A549 treated with AZD9567 at 1 μM for 4 hours (cell line): Measurements from ENCODE around the gene FAM20B. TPM values are rescaled to one million over a fixed set of nuclear protein-coding genes. Genes with fewer than 3 reads are reported as not detected.

Source experiments
- total RNA-seq: library from RNA; stranded (reverse); fragments of 200-300 nt; extraction: Qiagen RNA extraction; gene quantifications from 5 replicates; pipeline ENCODE4 v1.2.3, GENCODE V29; 2022; ENCODE audit not compliant: insufficient read depth

FAM20B gene, protein sequence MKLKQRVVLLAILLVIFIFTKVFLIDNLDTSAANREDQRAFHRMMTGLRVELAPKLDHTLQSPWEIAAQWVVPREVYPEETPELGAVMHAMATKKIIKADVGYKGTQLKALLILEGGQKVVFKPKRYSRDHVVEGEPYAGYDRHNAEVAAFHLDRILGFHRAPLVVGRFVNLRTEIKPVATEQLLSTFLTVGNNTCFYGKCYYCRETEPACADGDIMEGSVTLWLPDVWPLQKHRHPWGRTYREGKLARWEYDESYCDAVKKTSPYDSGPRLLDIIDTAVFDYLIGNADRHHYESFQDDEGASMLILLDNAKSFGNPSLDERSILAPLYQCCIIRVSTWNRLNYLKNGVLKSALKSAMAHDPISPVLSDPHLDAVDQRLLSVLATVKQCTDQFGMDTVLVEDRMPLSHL
- 15.5 to 19.4 TPM (median 16.7 TPM) in 5 replicates for total RNA-seq

GRCh38 chr1:179025125-179025974, at the start of gene FAM20B:
Gene FAM20B, plus strand, starts transcription at chr1:179025894. Its CDS starts 17,954 bp downstream, at chr1:179043848.

GRCh38 chr1:179081687-179082332, 56.1 kb downstream of the FAM20B start, which contains the start of gene TOR3A:
Gene TOR3A, plus strand, starts transcription at chr1:179082070. Its CDS starts 59 bp downstream, at chr1:179082129.

Other genes starting within 250 kb of the FAM20B start
- gene ANGPTL1, start 154.8 kb upstream of the FAM20B start, total RNA-seq, result 0.03 to 0.11 TPM in 2 of 5 replicates, not detected in the others
- gene TOR3A, start 56.2 kb downstream of the FAM20B start, total RNA-seq, result 23.2 to 42.9 TPM (median 41.8 TPM) in 5 replicates
- gene ABL2, start 203.8 kb downstream of the FAM20B start, total RNA-seq, result 15.4 to 18.7 TPM (median 16.2 TPM) in 5 replicates